Activated naive CD4-positive, alpha-beta T cell treated with anti-CD3 and anti-CD28 coated beads, Interleukin-2, amount 50 U/mL, for 72 hours (primary cell): Measurements from ENCODE around the gene ZNF791. TPM values are rescaled to one million over a fixed set of nuclear protein-coding genes. Genes with fewer than 3 reads are reported as not detected.
A peak's percentile ranks its signal among the peaks of the same experiment; 100 is the strongest.
"Not testable (repeated sequence)": the region's sequence is repeated elsewhere in the genome, so short reads cannot be mapped to it uniquely, and the experiment has no call there.

Experiments
- ATAC-seq, 2 donors: fragments of 150-1000 bp; cut with Tn5 transposase; 2 replicates each; pipeline ENCODE4 v1.10.0; 2021; ENCODE audit warnings: mild to moderate bottlenecking in 2 of 2, moderate library complexity in 2 of 2
- DNase-seq, 2 donors: peaks; one replicate each; pipeline ENCODE4 v3.0.0; 2021 to 2022; ENCODE audit warnings: low spot score in 2 of 2
- H3K27ac Mint-ChIP-seq, 2 donors: one replicate each; pipeline ENCODE4 v1.8.0; 2022; ENCODE audit warnings: mild to moderate bottlenecking in 2 of 2, mixed read lengths in 2 of 2
- H3K36me3 Mint-ChIP-seq, 2 donors: one replicate each; pipeline ENCODE4 v1.8.0; 2022; ENCODE audit warnings: mixed read lengths in 2 of 2
- H3K9me3 Mint-ChIP-seq, 2 donors: one replicate each; pipeline ENCODE4 v1.8.0; 2022; ENCODE audit warnings: mixed read lengths in 2 of 2
- total RNA-seq, 2 donors: library from RNA; stranded (reverse); gene quantifications; one replicate each; pipeline ENCODE4 v1.2.3, GENCODE V29; 2022

ZNF791 gene
- total RNA-seq, 2 donors from 2014 or later, result 14.7 to 16.7 TPM

GRCh38 chr19:12670159-12670928 lies 59.6 kb downstream of the ZNF791 start:
- peaks cover 30 to 34% of the 10 kb centered on the region in 2 donors for H3K36me3 Mint-ChIP-seq
- ATAC-seq (no peak), DNase-seq (no peak)
- H3K9me3 Mint-ChIP-seq, result no peaks in the 10 kb centered on the region
- peak overlapping the region; percentile 98 to 100 for H3K27ac Mint-ChIP-seq

- Mint-ChIP-seq H3K27ac (no peak overlapping the region), H3K9me3 (no peaks in the 10 kb centered on the region), H3K36me3 (peaks cover 24 to 35% of the 10 kb centered on the region in 2 donors)
- no peak for ATAC-seq
- no peak for DNase-seq
Observed at GRCh38 chr19:12672744-12673143, 62.0 kb downstream of the ZNF791 start.

GRCh38 chr19:12675399-12675798 lies 64.7 kb downstream of the ZNF791 start:
- ATAC-seq, result no peak
- peaks cover 14 to 26% of the 10 kb centered on the region in 2 donors for H3K36me3 Mint-ChIP-seq
- DNase-seq, result no peak
- H3K9me3 Mint-ChIP-seq, result no peaks in the 10 kb centered on the region
- H3K27ac Mint-ChIP-seq, result peak overlapping the region; percentile 25 to 36

GRCh38 chr19:12675940-12676339 lies 65.2 kb downstream of the ZNF791 start:
- no peaks in the 10 kb centered on the region for H3K9me3 Mint-ChIP-seq
- H3K27ac Mint-ChIP-seq, result peak overlapping the region; percentile 36 to 66
- H3K36me3 Mint-ChIP-seq, result peaks cover 17 to 25% of the 10 kb centered on the region in 2 donors
- DNase-seq (no peak), ATAC-seq (peak in 1 of 2 donors; percentile 1)

- Mint-ChIP-seq H3K36me3 (peaks cover 20 to 29% of the 10 kb centered on the region in 2 donors), H3K27ac (peak overlapping the region; percentile 6 to 66), H3K9me3 (no peaks in the 10 kb centered on the region)
- DNase-seq (peak; percentile 82 to 93), ATAC-seq (peak; percentile 32 to 38)
Observed at GRCh38 chr19:12676384-12676792, 65.7 kb downstream of the ZNF791 start.

- DNase-seq (no peak), ATAC-seq (no peak)
- Mint-ChIP-seq H3K27ac (no peak overlapping the region), H3K9me3 (no peaks in the 10 kb centered on the region), H3K36me3 (peaks cover 20 to 33% of the 10 kb centered on the region in 2 donors)
Observed at GRCh38 chr19:12676928-12677327, 66.2 kb downstream of the ZNF791 start.

GRCh38 chr19:12678039-12678438 lies 67.3 kb downstream of the ZNF791 start:
- H3K36me3 Mint-ChIP-seq, result peaks cover 20 to 33% of the 10 kb centered on the region in 2 donors
- not testable (repeated sequence) for H3K9me3 Mint-ChIP-seq, DNase-seq, ATAC-seq, H3K27ac Mint-ChIP-seq

- ATAC-seq, result no peak
- no peak for DNase-seq
- peak overlapping the region in 1 of 2 donors; percentile 22 for H3K27ac Mint-ChIP-seq
- peaks cover 20 to 33% of the 10 kb centered on the region in 2 donors for H3K36me3 Mint-ChIP-seq
- no peaks in the 10 kb centered on the region for H3K9me3 Mint-ChIP-seq
Observed at GRCh38 chr19:12680034-12680433, 69.3 kb downstream of the ZNF791 start.

GRCh38 chr19:12681074-12681987 lies 70.6 kb downstream of the ZNF791 start, which contains the start of gene DHPS:
TSS of gene DHPS (minus strand) at chr19:12681880. CDS start at chr19:12681766, 114 bp downstream.
- Mint-ChIP-seq H3K9me3 (no peaks in the 10 kb centered on the region), H3K27ac (peak within 1 kb of the TSS; percentile 98 to 99), H3K36me3 (peaks cover 20 to 30% of the 10 kb centered on the region in 2 donors)
- peak; percentile 88 to 90 for DNase-seq
- ATAC-seq, result peak; percentile 87 to 92

Other genes with a start within 250 kb of the ZNF791 start
- gene ZNF442, start 245.2 kb upstream of the ZNF791 start, total RNA-seq, result 1 to 10 TPM in 1 of 2 donors, under 1 TPM in 1; 0.47 to 5.2 TPM
- gene ZNF799, start 209.6 kb upstream of the ZNF791 start, total RNA-seq, result 1 to 10 TPM; 3.6 to 6.2 TPM
- gene ZNF443, start 169.9 kb upstream of the ZNF791 start, total RNA-seq, result 10 to 100 TPM in 1 of 2 donors, 1 to 10 TPM in 1; 3.6 to 11.6 TPM
- 1 to 10 TPM; 1.6 to 3.5 TPM for gene ZNF709, start 126.1 kb upstream of the ZNF791 start, total RNA-seq
- 10 to 100 TPM in 1 of 2 donors, 1 to 10 TPM in 1; 4.6 to 12.9 TPM for gene ZNF564, start 59.4 kb upstream of the ZNF791 start, total RNA-seq
- 1 to 10 TPM; 5.2 to 8.4 TPM for gene ZNF490, start 107 bp upstream of the ZNF791 start, total RNA-seq
- 100 to 1,000 TPM; 136 to 174 TPM for gene MAN2B1, start 55.8 kb downstream of the ZNF791 start, total RNA-seq
- 10 to 100 TPM; 14.9 to 21.8 TPM for gene WDR83, start 55.9 kb downstream of the ZNF791 start, total RNA-seq
- gene DHPS, start 71.0 kb downstream of the ZNF791 start, total RNA-seq, result 100 to 1,000 TPM; 148 to 193 TPM
- gene GNG14, start 77.1 kb downstream of the ZNF791 start, total RNA-seq, result not detected
- gene FBXW9, start 85.7 kb downstream of the ZNF791 start, total RNA-seq, result 1 to 10 TPM; 7.1 to 9.5 TPM
- 100 to 1,000 TPM in 1 of 2 donors, 10 to 100 TPM in 1; 89.6 to 100 TPM for gene TNPO2, start 113.0 kb downstream of the ZNF791 start, total RNA-seq
- 100 to 1,000 TPM; 122 to 167 TPM for gene TRIR, start 123.8 kb downstream of the ZNF791 start, total RNA-seq
- gene GET3, start 126.6 kb downstream of the ZNF791 start, total RNA-seq, result 10 to 100 TPM; 46.4 to 56.9 TPM
- gene BEST2, start 140.9 kb downstream of the ZNF791 start, total RNA-seq, result not detected
- 10 to 100 TPM; 37.9 to 41.5 TPM for gene HOOK2, start 164.6 kb downstream of the ZNF791 start, total RNA-seq
- 100 to 1,000 TPM; 400 to 402 TPM for gene JUNB, start 180.6 kb downstream of the ZNF791 start, total RNA-seq
- 100 to 1,000 TPM; 317 to 357 TPM for gene PRDX2, start 190.9 kb downstream of the ZNF791 start, total RNA-seq
- 10 to 100 TPM; 39.4 to 42.7 TPM for gene THSD8, start 191.1 kb downstream of the ZNF791 start, total RNA-seq
- 10 to 100 TPM; 37.0 to 41.4 TPM for gene RNASEH2A, start 195.7 kb downstream of the ZNF791 start, total RNA-seq
- not detected for gene RTBDN, start 223.7 kb downstream of the ZNF791 start, total RNA-seq
- 1 to 10 TPM in 1 of 2 donors, under 1 TPM in 1; 0.77 to 4.6 TPM for gene MAST1, start 227.6 kb downstream of the ZNF791 start, total RNA-seq